Endothelial cell of umbilical vein (primary cell): Measurements from ENCODE around the gene PTPRD. TPM values are rescaled to one million over a fixed set of nuclear protein-coding genes. Genes with fewer than 3 reads are reported as not detected.

Experiments
- BruUV-seq: library from RNA; stranded (reverse); fragments of 400-500 nt; replicated peaks from 2 replicates; lab custom pipeline; 2021; lab: Mats Ljungman, UMichigan
- CTCF ChIA-PET: fragments of 300-600, 350-600 bp; sonication (Branson Sonifier 250); formaldehyde crosslinking; loops from one replicate; lab custom pipeline; 2021; ENCODE audit warnings: antibody characterized with exemption, inconsistent platforms; lab: Charles Lee
- POLR2A ChIA-PET: fragments of 300-600, 350-600 bp; sonication (Branson Sonifier 250); formaldehyde crosslinking; loops from one replicate; lab custom pipeline; 2021; ENCODE audit warnings: antibody characterized with exemption, inconsistent platforms; lab: Charles Lee
- DNase-seq: peaks from one replicate; pipeline ENCODE4 v3.0.0-alpha.2; 2011; ENCODE audit warnings: low read depth, low spot score
- FAIRE-seq: peaks from 2 replicates; lab custom pipeline; 2011; peaks lifted over from hg19 to GRCh38; lab: Jason Lieb, UNC
- H2AFZ ChIP-seq: 2 replicates; pipeline ENCODE4 v1.6.0; 2012; ENCODE audit warnings: low read depth, low read length, control low read depth, inconsistent platforms
- H3K27ac ChIP-seq: 2 replicates; pipeline ENCODE4 v1.5.1; 2011; ENCODE audit warnings: low read depth, mild to moderate bottlenecking, control low read depth, low read length, moderate library complexity; ENCODE audit not compliant: insufficient read depth
- H3K27me3 ChIP-seq, 2 experiments: 2 replicates each; pipeline versions ENCODE4 v1.6.0 to v1.6.1; 2011; ENCODE audit warnings: low read length in 2 of 2, mixed read lengths in 1 of 2; ENCODE audit not compliant: control insufficient read depth in 2 of 2, insufficient read depth in 2 of 2
- H3K36me3 ChIP-seq, 2 experiments: 2 replicates in 1 of 2; 3 replicates in 1 of 2; pipeline ENCODE4 v1.5.1; 2011; ENCODE audit warnings: low read length in 2 of 2, mild to moderate bottlenecking in 1 of 2, moderate library complexity in 1 of 2; ENCODE audit not compliant: control insufficient read depth in 2 of 2, insufficient read depth in 2 of 2; ENCODE audit errors: extremely low read depth in 1 of 2
- H3K4me1 ChIP-seq: 3 replicates; pipeline ENCODE4 v1.5.1; 2011; ENCODE audit warnings: mild to moderate bottlenecking, low read length; ENCODE audit not compliant: control insufficient read depth, insufficient read depth; ENCODE audit errors: extremely low read depth
- H3K4me2 ChIP-seq: 2 replicates; pipeline ENCODE4 v1.6.1; 2011; ENCODE audit warnings: low read length, control low read depth, mixed read lengths; ENCODE audit not compliant: insufficient read depth
- H3K4me3 ChIP-seq, 3 experiments: fragments of 200-600 bp in 1 of 3; sonication (generic), shearing (Covaris generic) in 1 of 3; replicated peaks in 1 of 3; 2 replicates each; pipeline ENCODE4 v1.5.1; 2011 to 2016; ENCODE audit warnings: control low read depth in 3 of 3, low read length in 3 of 3, mild to moderate bottlenecking in 2 of 3, inconsistent platforms in 1 of 3, low read depth in 1 of 3, moderate library complexity in 1 of 3; ENCODE audit not compliant: insufficient read depth in 1 of 3
- H3K79me2 ChIP-seq: 2 replicates; pipeline ENCODE4 v1.6.0; 2012; ENCODE audit warnings: low read length, inconsistent platforms; ENCODE audit not compliant: control insufficient read depth, insufficient read depth
- H3K9ac ChIP-seq: replicated peaks from 2 replicates; pipeline ENCODE3; 2011; ENCODE audit warnings: low read length, control low read depth; ENCODE audit not compliant: insufficient read depth; ENCODE audit errors: extremely low read depth
- H3K9me1 ChIP-seq: replicated peaks from 3 replicates; pipeline ENCODE4 v1.6.0; 2011; ENCODE audit warnings: mild to moderate bottlenecking, low read length; ENCODE audit not compliant: control insufficient read depth, insufficient read depth; ENCODE audit errors: extremely low read depth
- H3K9me3 ChIP-seq: replicated peaks from 2 replicates; pipeline ENCODE4 v1.5.1; 2012; ENCODE audit warnings: low read length, inconsistent platforms; ENCODE audit not compliant: control insufficient read depth, insufficient read depth
- H4K20me1 ChIP-seq: replicated peaks from 2 replicates; pipeline ENCODE3; 2011; ENCODE audit warnings: mild to moderate bottlenecking, low read length; ENCODE audit not compliant: control insufficient read depth, insufficient read depth; ENCODE audit errors: extremely low read depth
- EZH2 ChIP-seq: IDR thresholded peaks from 2 replicates; pipeline ENCODE4 v1.6.1; 2012; ENCODE audit warnings: borderline replicate concordance, low read depth, mild to moderate bottlenecking, moderate library complexity, low read length, inconsistent platforms; ENCODE audit not compliant: severe bottlenecking
- FOS ChIP-seq: IDR thresholded peaks from 2 replicates; pipeline ENCODE4 v1.6.1; 2011; ENCODE audit warnings: mild to moderate bottlenecking, low read length, moderate library complexity, borderline replicate concordance; ENCODE audit not compliant: insufficient read depth
- GATA2 ChIP-seq: IDR thresholded peaks from 2 replicates; pipeline ENCODE4 v1.7.0; 2011; ENCODE audit warnings: low read depth, mild to moderate bottlenecking, moderate library complexity, mixed read lengths, low read length; ENCODE audit not compliant: insufficient read length, insufficient read depth
- JUN ChIP-seq: IDR thresholded peaks from 2 replicates; pipeline ENCODE4 v1.6.1; 2011; ENCODE audit warnings: borderline replicate concordance, low read depth; ENCODE audit not compliant: insufficient read length, insufficient read depth
- MYC ChIP-seq: IDR thresholded peaks from one replicate; pipeline ENCODE4 v1.6.1; 2011; ENCODE audit warnings: mild to moderate bottlenecking, low read depth, low read length
- POLR2A ChIP-seq: IDR thresholded peaks from 2 replicates; pipeline ENCODE4 v1.6.1; 2012; ENCODE audit warnings: low read depth, mild to moderate bottlenecking, control low read depth, low read length
- POLR2AphosphoS5 ChIP-seq: IDR thresholded peaks from 2 replicates; pipeline ENCODE4 v1.6.1; 2012; ENCODE audit warnings: low read depth, mild to moderate bottlenecking, control low read depth, low read length, moderate library complexity; ENCODE audit not compliant: insufficient read depth
- dilution Hi-C: fragments of 300-500 bp; cut with MboI; formaldehyde crosslinking; loops from one replicate; pipeline ENCODE4 v1.15.0; 2019; ENCODE audit warnings: low sequenced_read_pairs; ENCODE audit not compliant: extremely low pct_ligation_motif_present
- intact Hi-C: fragments of 100-400 bp; cut with micrococcal nuclease; formaldehyde crosslinking; loops from one replicate; pipeline ENCODE4 v1.10.0; 2022
- polyA plus RNA-seq, 4 experiments: library from polyadenylated mRNA; depleted of rRNA in 3 of 4; stranded (reverse) in 3 of 4; unstranded in 1 of 4; fragments of >200 nt; gene quantifications; 2 replicates each; pipeline versions ENCODE4 v1.2.1 to v1.2.3, GENCODE V29; 2011 to 2012; ENCODE audit warnings: missing spikeins in 1 of 4
- total RNA-seq: library from RNA; stranded (reverse); gene quantifications from 2 replicates; pipeline ENCODE4 v1.2.3, GENCODE V29; 2021
- TF ChIP-seq, protein P1 (sequence below): IDR thresholded peaks from 2 replicates; pipeline ENCODE4 v1.6.1; 2011; ENCODE audit not compliant: insufficient read depth, insufficient read length
- TF ChIP-seq, protein P2 (sequence below), 2 donors: IDR thresholded peaks; 1 replicate in 1 of 2; 2 replicates in 1 of 2; pipeline ENCODE4 v1.5.1; 2011; ENCODE audit warnings: low read length in 2 of 2, mild to moderate bottlenecking in 2 of 2, moderate library complexity in 2 of 2, control low read depth in 1 of 2, inconsistent platforms in 1 of 2, low read depth in 1 of 2; ENCODE audit not compliant: insufficient read depth in 1 of 2; ENCODE audit errors: extremely low read depth in 1 of 2

PTPRD gene
- total and polyA plus RNA-seq, 2 donors (not counting 3 experiments of a cell fraction or from before 2014, with no cell fraction given) = 5.5 to 5.7 TPM

DNA sequence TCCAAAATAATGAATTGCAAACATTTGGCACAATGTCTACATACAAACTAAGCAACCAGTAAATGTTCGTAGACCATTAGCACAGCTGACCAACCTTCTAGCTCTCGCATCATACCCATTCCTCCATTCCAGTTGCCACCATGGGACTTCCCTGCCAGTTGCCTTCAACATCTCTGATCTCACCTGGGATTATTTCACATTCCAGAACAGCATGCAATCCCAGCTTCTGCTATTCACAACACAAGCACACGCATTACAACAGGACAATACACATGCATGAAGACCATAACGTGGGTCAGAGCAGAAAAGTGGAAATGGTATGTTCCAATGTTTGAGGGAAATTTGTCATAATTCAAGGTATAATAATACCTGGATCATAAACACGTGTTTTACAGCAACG is 1965.0 kb downstream of the PTPRD start:
- H3K4me1 ChIP-seq = no peaks in the 10 kb centered on the region
- TF ChIP-seq FOS (no peak), GATA2 (no peak), EZH2 (no peak), MYC (no peak), POLR2A (no peak), JUN (no peak), POLR2AphosphoS5 (no peak)
- TF ChIP-seq, protein P1, sequence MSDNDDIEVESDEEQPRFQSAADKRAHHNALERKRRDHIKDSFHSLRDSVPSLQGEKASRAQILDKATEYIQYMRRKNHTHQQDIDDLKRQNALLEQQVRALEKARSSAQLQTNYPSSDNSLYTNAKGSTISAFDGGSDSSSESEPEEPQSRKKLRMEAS = no peak
- TF ChIP-seq, protein P2, sequence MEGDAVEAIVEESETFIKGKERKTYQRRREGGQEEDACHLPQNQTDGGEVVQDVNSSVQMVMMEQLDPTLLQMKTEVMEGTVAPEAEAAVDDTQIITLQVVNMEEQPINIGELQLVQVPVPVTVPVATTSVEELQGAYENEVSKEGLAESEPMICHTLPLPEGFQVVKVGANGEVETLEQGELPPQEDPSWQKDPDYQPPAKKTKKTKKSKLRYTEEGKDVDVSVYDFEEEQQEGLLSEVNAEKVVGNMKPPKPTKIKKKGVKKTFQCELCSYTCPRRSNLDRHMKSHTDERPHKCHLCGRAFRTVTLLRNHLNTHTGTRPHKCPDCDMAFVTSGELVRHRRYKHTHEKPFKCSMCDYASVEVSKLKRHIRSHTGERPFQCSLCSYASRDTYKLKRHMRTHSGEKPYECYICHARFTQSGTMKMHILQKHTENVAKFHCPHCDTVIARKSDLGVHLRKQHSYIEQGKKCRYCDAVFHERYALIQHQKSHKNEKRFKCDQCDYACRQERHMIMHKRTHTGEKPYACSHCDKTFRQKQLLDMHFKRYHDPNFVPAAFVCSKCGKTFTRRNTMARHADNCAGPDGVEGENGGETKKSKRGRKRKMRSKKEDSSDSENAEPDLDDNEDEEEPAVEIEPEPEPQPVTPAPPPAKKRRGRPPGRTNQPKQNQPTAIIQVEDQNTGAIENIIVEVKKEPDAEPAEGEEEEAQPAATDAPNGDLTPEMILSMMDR (IDR thresholded peaks at IDR 0.05; ENCODE audit: extremely low read depth in 1 of 2, insufficient read depth in 1 of 2, low read depth in 1 of 2, low read length in 2 of 2) = no peak
- DNase-seq (no peak), FAIRE-seq (no peak)
- no peak overlapping the region for H3K4me2 ChIP-seq
- H3K36me3 ChIP-seq = no peaks in the 10 kb centered on the region
- H4K20me1 ChIP-seq = no peaks in the 10 kb centered on the region
- H3K9ac ChIP-seq = no peak overlapping the region
- H2AFZ ChIP-seq = no peak overlapping the region
- intact Hi-C loops (no loop called here), dilution Hi-C loops (no loop called here)
- POLR2A ChIA-PET = no interaction called here
- CTCF ChIA-PET = no interaction called here
- no TSS peak for BruUV-seq
- no peaks in the 10 kb centered on the region for H3K9me1 ChIP-seq
- no peak overlapping the region for H3K4me3 ChIP-seq
- no peaks in the 10 kb centered on the region for H3K27me3 ChIP-seq
- no peak overlapping the region for H3K27ac ChIP-seq
- no peaks in the 10 kb centered on the region for H3K79me2 ChIP-seq
- no peaks in the 10 kb centered on the region for H3K9me3 ChIP-seq
